Stimulated activated CD4-positive, alpha-beta T cell treated with anti-CD3 and anti-CD28 coated beads, TNF-alpha, amount 100 ng/mL, for 48 hours (primary cell): ENCODE results near the gene UBTD2.
"Not testable (repeated sequence)": the region's sequence is repeated elsewhere in the genome, so short reads cannot be mapped to it uniquely, and the experiment has no call there.

Experiments used
- DNase-seq, 3 donors: peaks; one replicate each; pipeline ENCODE4 v3.0.0-alpha.2; 2020; ENCODE audit warnings: low read depth in 3 of 3

Gene UBTD2

DNA sequence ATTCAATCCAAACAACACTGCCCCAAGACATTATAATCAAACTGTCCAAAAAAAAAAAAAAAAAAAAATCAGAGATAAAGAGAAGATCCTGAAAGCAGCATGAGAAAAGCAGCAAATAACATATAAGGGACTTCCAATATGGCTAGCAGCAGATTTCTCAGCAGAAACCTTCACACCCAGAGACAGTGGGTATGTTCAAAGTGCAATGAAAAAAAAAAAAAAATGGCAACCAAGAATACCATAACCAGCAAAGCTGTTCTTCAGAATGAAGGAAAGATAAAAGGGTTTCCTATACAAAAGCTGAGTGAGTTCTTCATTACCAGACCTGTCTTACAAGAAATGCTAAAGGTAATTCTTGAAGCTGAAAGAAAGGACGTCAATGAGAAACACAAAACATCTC, 32.1 kb downstream of the UBTD2 start:
- no peak for DNase-seq

GRCh38 chr5:172248637-172249036, 34.9 kb downstream of the UBTD2 start:
- DNase-seq, result no peak

GRCh38 chr5:172245703-172246125, 37.9 kb downstream of the UBTD2 start:
- DNase-seq, result no peak

DNA sequence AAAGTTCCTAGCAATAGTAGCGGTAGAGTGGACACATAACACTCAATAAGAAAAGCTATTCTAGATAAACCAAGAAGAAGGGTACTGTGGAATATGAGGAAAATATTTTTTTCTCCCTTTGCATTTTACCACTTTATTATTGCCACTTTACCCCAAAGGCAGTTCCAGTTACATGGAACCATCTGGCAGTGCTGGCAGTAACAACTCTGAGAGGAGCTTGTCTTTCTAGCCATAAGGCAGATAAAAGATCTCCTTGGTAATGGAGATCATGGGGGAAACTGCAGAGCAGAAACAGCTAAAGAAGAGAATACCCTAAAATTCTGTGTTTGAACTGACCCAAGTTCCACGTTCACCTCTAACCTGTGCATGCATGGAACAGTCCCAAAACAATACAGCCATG, 38.5 kb downstream of the UBTD2 start:
- DNase-seq, result no peak

DNA sequence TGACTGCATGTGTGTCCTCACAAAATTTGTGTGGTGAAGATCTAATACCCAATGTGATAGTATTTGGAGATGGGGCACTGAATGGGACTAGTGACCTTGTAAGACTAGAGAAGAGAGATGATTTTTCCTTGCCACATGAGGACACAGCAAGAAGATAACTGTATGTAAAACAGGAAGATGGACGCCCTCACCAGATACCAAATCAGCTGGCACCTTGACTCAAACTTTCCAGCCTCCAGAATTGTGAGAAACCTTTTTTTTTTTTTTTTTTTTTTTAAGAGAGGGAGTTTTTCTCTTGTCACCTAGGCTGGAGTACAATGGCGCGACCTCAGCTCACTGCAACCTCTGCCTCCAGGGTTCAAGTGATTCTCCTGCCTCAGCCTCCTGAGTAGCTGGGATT, 40.3 kb downstream of the UBTD2 start:
- no peak for DNase-seq

GRCh38 chr5:172238334-172238733, 45.2 kb downstream of the UBTD2 start:
- no peak for DNase-seq

GRCh38 chr5:172235827-172236736, 47.5 kb downstream of the UBTD2 start:
- no peak for DNase-seq

- no peak for DNase-seq
Observed at GRCh38 chr5:172235132-172235780, 48.3 kb downstream of the UBTD2 start.

- DNase-seq, result no peak
Observed at GRCh38 chr5:172234031-172234430, 49.5 kb downstream of the UBTD2 start.

DNA sequence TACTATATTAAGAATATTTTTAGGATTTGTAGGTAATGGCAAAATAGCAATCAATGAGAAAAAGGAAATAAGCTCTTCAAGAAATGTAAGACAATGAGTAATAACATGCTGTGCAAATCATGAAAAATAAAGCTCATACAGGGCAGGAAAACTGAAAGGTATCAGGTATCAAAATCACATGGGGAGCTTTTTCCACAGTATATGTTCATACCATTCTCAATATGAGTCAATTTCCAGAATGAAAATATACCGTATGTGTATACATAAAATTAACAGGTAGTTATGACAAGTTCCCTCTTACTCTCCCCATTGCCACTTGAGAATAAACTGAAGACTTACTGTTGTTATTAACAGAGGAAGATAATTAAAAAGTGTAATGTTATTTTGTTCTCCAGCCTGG, 53.7 kb downstream of the UBTD2 start:
- no peak for DNase-seq

DNA sequence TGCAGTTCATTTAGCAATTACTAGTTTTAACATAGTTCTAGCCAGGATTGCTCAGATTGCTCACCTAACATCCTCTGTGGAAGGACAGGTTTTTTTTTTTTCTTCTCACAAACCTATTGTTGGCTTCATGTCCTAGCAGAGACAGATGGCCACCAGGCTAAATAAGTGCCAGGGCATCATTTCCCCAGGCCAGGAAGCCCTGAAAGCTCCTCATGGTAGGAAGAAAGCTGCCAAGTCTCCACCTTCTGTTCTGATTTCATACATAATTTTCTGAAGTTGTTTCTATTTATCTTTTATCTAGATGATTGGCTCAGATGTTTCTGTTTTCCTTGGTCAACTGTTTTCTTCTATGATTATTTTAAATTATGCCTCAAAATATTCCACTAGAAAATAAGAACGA, 58.6 kb downstream of the UBTD2 start:
- DNase-seq, result no peak

- peak; percentile 14 to 67 (median 32) for DNase-seq
Observed at GRCh38 chr5:172223901-172224873, 59.4 kb downstream of the UBTD2 start.

DNA sequence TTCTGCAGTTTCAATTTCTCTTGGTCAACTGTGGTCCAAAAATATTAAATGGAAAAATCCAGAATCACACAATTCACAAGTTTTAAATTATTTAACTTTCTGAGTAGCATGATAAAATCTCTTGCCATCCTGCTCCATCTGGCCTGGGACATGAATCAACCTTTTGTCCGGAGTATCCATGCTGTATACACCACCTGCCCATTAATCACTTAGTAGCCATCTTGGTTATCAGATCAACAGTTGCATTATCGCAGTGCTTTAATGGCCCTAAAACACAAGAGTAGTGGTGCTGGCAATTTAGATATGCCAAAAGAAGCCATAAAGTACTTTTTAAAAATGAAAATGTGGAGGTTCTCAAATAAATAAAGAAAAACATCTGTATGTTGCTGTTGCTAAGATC, 64.3 kb downstream of the UBTD2 start:
- no peak for DNase-seq

DNA sequence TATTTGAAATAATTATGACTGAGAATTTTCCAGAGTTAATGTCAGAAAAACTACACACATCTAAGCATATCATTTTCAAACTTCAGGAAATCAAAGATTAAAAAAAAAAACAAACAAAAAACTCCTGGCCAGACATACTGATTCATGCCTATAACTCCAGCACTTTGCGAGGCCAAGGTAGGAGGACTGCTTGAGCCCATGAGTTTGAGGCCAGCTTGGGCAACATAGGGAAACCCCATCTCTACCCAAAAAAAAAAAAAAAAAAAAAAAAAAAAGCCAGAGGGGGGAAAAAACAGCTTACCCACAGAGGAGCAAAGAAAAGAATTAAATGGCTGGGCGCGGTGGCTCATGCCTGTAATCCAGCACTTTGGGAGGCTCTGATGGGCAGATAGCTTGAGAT, 67.2 kb downstream of the UBTD2 start:
- DNase-seq, result no peak

DNA sequence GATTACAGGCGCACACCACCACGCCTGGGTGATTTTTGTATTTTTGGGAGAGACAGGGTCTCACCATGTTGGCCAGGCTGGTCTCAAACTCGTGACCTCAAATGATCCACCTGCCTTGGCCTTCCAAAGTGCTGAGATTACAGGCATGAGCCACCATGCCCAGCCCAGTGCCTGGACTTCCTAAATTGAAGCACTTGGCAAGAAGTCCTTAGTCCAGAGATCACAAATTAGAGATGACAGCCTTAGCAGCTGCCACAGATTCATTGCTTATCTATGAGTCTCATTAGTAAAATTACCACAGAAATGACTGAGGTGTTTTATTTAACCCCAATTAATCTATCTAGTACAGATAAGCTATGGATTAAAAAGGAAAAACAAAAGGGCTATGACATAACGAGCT, 70.4 kb downstream of the UBTD2 start:
- no peak for DNase-seq

DNA sequence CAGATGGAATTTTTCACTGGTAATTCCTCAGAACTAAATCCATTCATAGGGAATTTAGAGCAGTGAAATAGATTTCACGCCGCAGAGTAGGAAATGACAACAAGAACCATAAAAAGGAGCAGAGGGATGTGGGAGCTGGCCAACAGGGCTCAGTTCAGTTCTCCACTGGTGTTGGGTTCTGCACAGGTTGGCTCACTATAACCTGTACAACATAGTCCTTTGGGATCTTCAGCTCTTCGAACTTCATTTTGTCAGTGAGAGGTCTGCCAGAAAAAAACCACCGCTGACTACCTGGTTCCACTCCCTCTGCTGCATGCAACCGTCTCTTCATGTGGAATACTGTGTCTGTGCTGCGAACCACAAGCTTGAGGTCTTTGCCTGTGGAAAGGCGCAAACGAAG, 71.9 kb downstream of the UBTD2 start:
- no peak for DNase-seq

- no peak for DNase-seq
Observed at GRCh38 chr5:172209714-172210113, 73.8 kb downstream of the UBTD2 start.

DNA sequence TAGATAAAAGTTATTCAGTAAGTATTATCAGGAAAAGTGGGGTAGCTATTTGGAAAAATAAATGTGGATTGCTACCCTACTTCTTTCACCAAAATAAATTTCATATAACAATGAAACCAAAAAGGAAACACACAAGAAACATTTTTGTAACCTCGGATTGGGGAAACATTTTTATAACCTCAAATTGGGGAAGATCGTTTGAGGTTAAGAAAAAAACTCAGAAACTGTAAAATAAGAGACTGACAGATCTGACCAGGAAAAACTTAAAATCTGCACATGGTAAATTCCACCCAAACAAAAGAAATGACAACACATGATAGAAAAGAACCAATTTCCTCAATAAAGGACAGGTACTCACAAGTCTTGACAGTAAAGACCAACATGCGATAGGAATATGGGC, 76.1 kb downstream of the UBTD2 start:
- no peak for DNase-seq

- DNase-seq, result not testable (repeated sequence)
Observed at GRCh38 chr5:172205984-172206383, 77.6 kb downstream of the UBTD2 start.

GRCh38 chr5:172200476-172200875, 83.1 kb downstream of the UBTD2 start:
- no peak for DNase-seq

DNA sequence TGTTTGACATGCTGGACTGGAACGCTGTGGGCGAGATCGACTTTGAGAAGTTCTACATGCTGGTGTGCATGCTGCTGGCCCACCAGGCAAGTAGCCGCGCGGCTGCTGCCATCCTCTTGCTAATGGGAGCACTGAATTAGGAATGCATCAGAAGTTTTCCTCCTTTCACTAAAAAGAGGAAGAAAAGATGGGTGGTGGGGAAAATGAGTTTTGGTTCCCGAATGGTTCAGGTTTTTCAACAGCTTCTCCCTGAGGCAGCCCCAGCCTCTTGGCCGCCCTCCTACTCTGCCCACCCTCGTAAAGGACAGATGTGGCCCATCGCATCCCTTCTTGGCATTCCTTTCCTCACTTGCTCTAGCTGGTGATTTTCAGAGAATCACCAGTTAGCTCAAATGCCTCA, 84.1 kb downstream of the UBTD2 start:
- DNase-seq, result no peak

- DNase-seq, result not testable (repeated sequence)
Observed at GRCh38 chr5:172197775-172198174, 85.8 kb downstream of the UBTD2 start.
